ENCODE data around the gene EPB41L4A. TPM values are rescaled to one million over a fixed set of nuclear protein-coding genes. Genes with fewer than 3 reads are reported as not detected.

The EPB41L4A gene
- polyA plus RNA-seq, 3 donors = 2.9 to 9.0 (median 6.1) TPM

DNA sequence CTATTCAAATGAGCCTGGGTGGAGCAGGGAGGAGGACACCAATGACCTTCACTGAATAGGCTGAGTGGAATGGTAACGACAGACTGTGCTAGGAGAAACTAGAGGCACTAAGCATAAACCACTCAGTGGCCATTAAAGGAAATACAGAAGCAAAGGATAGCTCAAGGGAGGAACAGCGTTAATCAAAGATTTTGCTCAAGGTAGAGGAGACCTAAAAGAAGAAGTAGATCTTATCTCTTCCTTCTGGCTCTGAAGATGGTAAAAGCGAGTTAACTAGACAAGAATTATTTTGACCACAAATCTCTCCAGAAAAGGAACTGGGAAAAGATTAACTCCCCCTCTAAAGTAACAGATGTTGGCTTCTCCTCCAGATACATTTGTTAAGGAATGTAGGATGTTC, 299.6 kb downstream of the EPB41L4A start:
- WGBS, 3 donors = 37 to 72% (median 65%) methylated on average over 3 of the region's 3 CpGs
- no peak overlapping the region for H3K27ac ChIP-seq (ENCODE audit: low read depth, low read length)

DNA sequence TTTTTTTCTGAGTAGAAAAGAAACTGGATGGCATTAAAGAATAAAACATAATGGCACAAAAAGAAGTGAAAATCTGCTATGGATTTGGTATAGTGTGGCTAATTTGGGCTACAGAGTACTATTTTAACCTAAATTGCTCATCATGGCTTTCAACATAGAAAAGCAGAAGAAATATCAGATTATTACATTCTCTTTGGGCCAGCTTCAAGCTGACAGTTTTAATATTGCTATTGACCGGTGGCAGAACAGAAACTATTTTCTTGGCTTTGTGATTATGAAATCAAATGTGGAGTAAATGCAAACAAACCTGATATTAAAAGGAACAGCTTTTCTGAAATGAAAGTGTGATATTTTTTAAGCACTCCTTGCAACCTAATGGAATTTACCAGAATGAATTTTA, 301.5 kb downstream of the EPB41L4A start:
- 3 to 48% (median 44%) methylated on average over 1 of the region's 1 CpG for WGBS, 3 donors
- no peak overlapping the region for H3K27ac ChIP-seq (ENCODE audit: low read depth, low read length)

- H3K27ac ChIP-seq (ENCODE audit: low read depth, low read length) = no peak overlapping the region
These were observed 302.7 kb downstream of the EPB41L4A start for GRCh38 chr5:112116371-112116770.

GRCh38 chr5:112113565-112113964, 305.5 kb downstream of the EPB41L4A start:
- no peak overlapping the region for H3K27ac ChIP-seq (ENCODE audit: low read depth, low read length)
- WGBS, 3 donors = 87 to 93% (median 90%) methylated on average over 2 of the region's 2 CpGs

All from adipose tissue (tissue), 3 donors.